K562 (cell line): ENCODE results near the gene VIPR1. TPM values are rescaled to one million over a fixed set of nuclear protein-coding genes. Genes with fewer than 3 reads are reported as not detected.
A peak's percentile ranks its signal among the peaks of the same experiment; 100 is the strongest.

Experiments used
- ATAC-seq: fragments of 200-7000 bp; cut with Tn5 transposase; 3 replicates; pipeline ENCODE4 v1.9.1; 2020; ENCODE audit warnings: moderate library complexity
- BruUV-seq: library from RNA; stranded (reverse); fragments of 400-500 nt; replicated peaks from 2 replicates; lab custom pipeline; 2021; lab: Mats Ljungman, UMichigan
- CTCF ChIA-PET: fragments of 300-600 bp; formaldehyde crosslinking; extraction: SDS; loops from one replicate; lab custom pipeline; 2021; ENCODE audit warnings: low intra/inter-chr PET ratio; lab: Yijun Ruan, JAX
- POLR2A ChIA-PET: fragments of 300-600, 350-650 bp; sonication (Branson Sonifier 250); formaldehyde crosslinking; extraction: SDS; loops from one replicate; lab custom pipeline; 2021; ENCODE audit warnings: antibody characterized with exemption, inconsistent platforms; lab: Yijun Ruan, JAX
- DNase-seq, 4 experiments: peaks; one replicate each; pipeline versions ENCODE4 v3.0.0 to v3.0.0-alpha.2; 2011 to 2018; ENCODE audit warnings: low spot score in 3 of 4, mixed read lengths in 3 of 4; ENCODE audit errors: extremely low read depth in 1 of 4
- FAIRE-seq: peaks from 2 replicates; lab custom pipeline; 2011; peaks lifted over from hg19 to GRCh38; lab: Jason Lieb, UNC
- H2AFZ ChIP-seq: 2 replicates; pipeline ENCODE4 v1.6.0; 2011; ENCODE audit warnings: low read depth, low read length, control low read depth, inconsistent platforms
- H3K27ac ChIP-seq: fragments of 200-600 bp; 3 replicates; pipeline ENCODE4 v1.8.0; 2011; ENCODE audit warnings: low read depth, mild to moderate bottlenecking, control low read depth, inconsistent platforms, low read length, moderate library complexity, mixed read lengths; ENCODE audit errors: extremely low read depth
- H3K27me3 ChIP-seq, 2 experiments: fragments of 300-600 bp in 1 of 2; 2 replicates in 1 of 2; 3 replicates in 1 of 2; pipeline versions ENCODE4 v1.6.0 to v1.8.0; 2011; ENCODE audit warnings: inconsistent platforms in 2 of 2, low read length in 2 of 2, mild to moderate bottlenecking in 1 of 2, mixed read lengths in 1 of 2, moderate library complexity in 1 of 2; ENCODE audit not compliant: control insufficient read depth in 2 of 2, insufficient read depth in 2 of 2
- H3K36me3 ChIP-seq: fragments of 300-600 bp; 3 replicates; pipeline ENCODE4 v1.8.0; 2011; ENCODE audit warnings: mild to moderate bottlenecking, low read length, inconsistent platforms; ENCODE audit not compliant: control insufficient read depth, insufficient read depth
- H3K4me1 ChIP-seq, 2 experiments: fragments of 200-600 bp in 1 of 2; replicated peaks in 1 of 2; 2 replicates in 1 of 2; 3 replicates in 1 of 2; pipeline versions ENCODE4 v1.5.1 to v1.8.0; 2011; ENCODE audit warnings: inconsistent platforms in 2 of 2, low read length in 2 of 2, mild to moderate bottlenecking in 1 of 2, mixed read lengths in 1 of 2, moderate library complexity in 1 of 2; ENCODE audit not compliant: control insufficient read depth in 2 of 2, insufficient read depth in 2 of 2
- H3K4me2 ChIP-seq: 2 replicates; pipeline ENCODE4 v1.6.1; 2011; ENCODE audit warnings: low read length, control low read depth, inconsistent platforms, mixed read lengths; ENCODE audit not compliant: insufficient read depth
- H3K4me3 ChIP-seq: fragments of 200-600 bp; sonication (generic), shearing (Covaris generic); 2 replicates; pipeline ENCODE4 v1.5.1; 2016; ENCODE audit warnings: control low read depth, inconsistent platforms
- H3K79me2 ChIP-seq: fragments of 200-600 bp; 3 replicates; pipeline ENCODE4 v1.8.0; 2011; ENCODE audit warnings: low read length, inconsistent platforms; ENCODE audit not compliant: control insufficient read depth, insufficient read depth
- H3K9ac ChIP-seq, 2 experiments: 2 replicates each; pipeline versions ENCODE4 v1.6.0 to v1.6.1; 2011; ENCODE audit warnings: low read depth in 2 of 2, low read length in 2 of 2, control low read depth in 1 of 2, inconsistent platforms in 1 of 2, mild to moderate bottlenecking in 1 of 2, mixed read lengths in 1 of 2; ENCODE audit not compliant: insufficient read depth in 1 of 2
- H3K9me1 ChIP-seq: one replicate; pipeline ENCODE4 v1.6.0; 2011; ENCODE audit warnings: inconsistent platforms, mild to moderate bottlenecking, low read length, moderate library complexity; ENCODE audit not compliant: control insufficient read depth, insufficient read depth
- H3K9me3 ChIP-seq: replicated peaks from 2 replicates; pipeline ENCODE4 v1.5.1; 2011; ENCODE audit warnings: low read depth, low read length, inconsistent platforms; ENCODE audit not compliant: control insufficient read depth, insufficient read depth
- H4K20me1 ChIP-seq: replicated peaks from 2 replicates; pipeline ENCODE4 v1.6.1; 2011; ENCODE audit warnings: low read length, inconsistent platforms, mixed read lengths; ENCODE audit not compliant: control insufficient read depth, insufficient read depth
- FOSL1 ChIP-seq: fragments of 200-800 bp; sonication (Bioruptor generic); conservative IDR thresholded peaks from 2 replicates; pipeline ENCODE4 v1.6.1; 2016; ENCODE audit warnings: missing genetic modification characterization, missing compliant biosample characterization
- KDM1A ChIP-seq, 2 experiments: fragments of 450-650 bp; IDR thresholded peaks; 2 replicates each; pipeline ENCODE4 v1.6.1; 2016; ENCODE audit warnings: mild to moderate bottlenecking in 2 of 2
- LCOR ChIP-seq: sonication (generic); formaldehyde crosslinking; IDR thresholded peaks from 2 replicates; pipeline ENCODE4 v1.8.0; 2022; ENCODE audit warnings: mild to moderate bottlenecking, missing genetic modification reagents
- MEIS2 ChIP-seq: fragments of 450-650 bp; IDR thresholded peaks from 2 replicates; pipeline ENCODE4 v1.6.1; 2014; ENCODE audit warnings: mild to moderate bottlenecking; ENCODE audit not compliant: partially characterized antibody
- MYC ChIP-seq, 2 experiments: fragments of 250-450 bp in 1 of 2; sonication (Bioruptor Pico) in 1 of 2; IDR thresholded peaks; 2 replicates each; pipeline versions ENCODE4 v1.5.1 to v1.6.1; 2012 to 2021; ENCODE audit warnings: low read depth in 2 of 2, borderline replicate concordance in 1 of 2, improper control_type of control experiment in 1 of 2, low read length in 1 of 2, mild to moderate bottlenecking in 1 of 2, moderate library complexity in 1 of 2
- NCOR1 ChIP-seq: fragments of 450-650 bp; IDR thresholded peaks from 2 replicates; pipeline ENCODE4 v1.6.1; 2016; ENCODE audit warnings: mild to moderate bottlenecking, moderate library complexity
- NFIC ChIP-seq: fragments of 450-650 bp; IDR thresholded peaks from 2 replicates; pipeline ENCODE4 v1.6.1; 2017; ENCODE audit warnings: mild to moderate bottlenecking, inconsistent platforms
- ZC3H4 ChIP-seq: sonication (generic); formaldehyde crosslinking; IDR thresholded peaks from 2 replicates; pipeline ENCODE4 v1.9.0; 2021; ENCODE audit warnings: missing genetic modification reagents, borderline replicate concordance
- ZFP36 ChIP-seq: fragments of 150-350 bp; IDR thresholded peaks from 2 replicates; pipeline ENCODE4 v1.6.1; 2018; ENCODE audit warnings: low read length, low read depth; ENCODE audit not compliant: partially characterized antibody
- WGBS: fragments of 100-300 bp; shearing (Covaris generic); methylation state at CpG from one replicate; pipeline ENCODE4 v1.1.6; 2016; ENCODE audit warnings: low coverage, mixed read lengths; ENCODE audit not compliant: insufficient coverage; ENCODE audit errors: missing lambda C conversion rate; 5-methylcytosine and 5-hydroxymethylcytosine counted together
- in situ Hi-C: fragments of 300-500 bp; cut with MboI; formaldehyde crosslinking; loops from 4 replicates; pipeline ENCODE4 v1.15.0; 2018; ENCODE audit warnings: inconsistent platforms, mixed read lengths
- intact Hi-C: fragments of 100-400 bp; cut with micrococcal nuclease; formaldehyde crosslinking; loops from 2 replicates; pipeline ENCODE4 v1.14.2; 2022
- polyA plus RNA-seq, 8 experiments: library from polyadenylated mRNA; depleted of rRNA in 4 of 8; stranded (reverse) in 5 of 8; unstranded in 3 of 8; fragments of >200 nt; fragmentation: Nextera tagmentation in 2 of 8; fragmentation: Illumina TruSeq in 1 of 8; extraction: Ambion mirVana in 2 of 8; extraction: Trizol in 1 of 8; gene quantifications; 2 replicates each; pipeline versions ENCODE4 v1.2.1 to v1.2.3, GENCODE V29; 2011 to 2014; ENCODE audit warnings: inconsistent platforms in 1 of 8, missing spikeins in 1 of 8
- total RNA-seq, 7 experiments: library from RNA; depleted of rRNA in 6 of 7; stranded (reverse); fragments of >200 nt in 6 of 7; fragmentation: Illumina TruSeq in 2 of 7; extraction: Trizol in 2 of 7; gene quantifications; 2 replicates each; pipeline versions ENCODE4 v1.2.1 to v1.2.3, GENCODE V29; 2011 to 2021; ENCODE audit warnings: low replicate concordance in 1 of 7
- TF ChIP-seq, protein P1 (sequence below): fragments of 450-650 bp; formaldehyde crosslinking; IDR thresholded peaks from 2 replicates; pipeline ENCODE4 v1.4.0; 2020; ENCODE audit warnings: mild to moderate bottlenecking, moderate library complexity

Gene VIPR1
- total and polyA plus RNA-seq, 9 of the 15 experiments (the other 6 are each of a cell fraction or from before 2014, with no cell fraction given) = 0.04 to 0.38 (median 0.12) TPM; not detected in 3

DNA sequence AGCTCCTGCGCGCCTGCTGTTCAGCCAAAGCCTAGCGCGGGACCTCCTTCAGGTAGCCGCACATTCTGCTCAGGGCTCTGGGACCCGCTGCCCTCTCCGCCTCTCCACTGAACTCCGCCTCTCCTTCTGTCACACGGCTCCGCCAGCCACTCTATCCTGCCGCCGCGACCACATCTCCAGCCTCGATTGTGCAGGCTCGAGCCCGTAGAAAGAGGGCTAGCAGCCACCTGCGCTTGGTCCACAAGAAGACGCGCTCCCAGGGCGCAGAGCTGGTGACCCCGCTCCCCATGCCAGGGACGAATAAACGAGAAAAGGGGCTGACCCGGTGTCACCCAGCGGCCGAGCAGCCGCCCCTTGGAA is 1.1 kb upstream of the VIPR1 start:
- WGBS = 17% methylated on average over 27 of the region's 27 CpGs
- 0 out of 2 replicates have a peak, but pooled peaks have one; percentile 41 for TF ChIP-seq ZC3H4 (CRISPR knock-in tag)
- TF ChIP-seq NCOR1 = no peak
- DNase-seq (no peak), FAIRE-seq (no peak), ATAC-seq (no peak)
- no peak overlapping the region for H3K4me3 ChIP-seq
- H4K20me1 ChIP-seq = peaks cover 30% of the 10 kb centered on the region
- ChIA-PET CTCF (interaction anchor here (2.1 to 2.3 kb wide), 2 partner anchors 35 to 39 kb away, joined by 11 to 18 read pairs; no protein-coding TSS in a partner anchor), POLR2A (interaction anchor here (0.6 to 1.4 kb wide), 3 partner anchors 15 to 818 kb away, joined by 3 read pairs; no protein-coding TSS in a partner anchor)
- no peak overlapping the region for H3K27ac ChIP-seq
- no peaks in the 10 kb centered on the region for H3K36me3 ChIP-seq
- no peaks in the 10 kb centered on the region for H3K9me3 ChIP-seq
- H2AFZ ChIP-seq = no peak overlapping the region
- peaks cover 23 to 59% of the 10 kb centered on the region in 2 experiments for H3K27me3 ChIP-seq
- no peaks in the 10 kb centered on the region for H3K9me1 ChIP-seq
- in situ Hi-C loops = no loop called here
- H3K4me1 ChIP-seq = peaks cover 4 to 27% of the 10 kb centered on the region in 2 experiments; a peak in 4 of 5 replicates
- H3K9ac ChIP-seq = peak overlapping the region in 1 of 2 experiments; percentile 73; a peak in 1 of 4 replicates
- no TSS peak for BruUV-seq
- H3K4me2 ChIP-seq = no peak overlapping the region
- intact Hi-C loops = loop anchor here (1.0 to 5.0 kb wide), 3 partner anchors 35 to 331 kb away; no protein-coding TSS in a partner anchor
- H3K79me2 ChIP-seq = no peaks in the 10 kb centered on the region

DNA sequence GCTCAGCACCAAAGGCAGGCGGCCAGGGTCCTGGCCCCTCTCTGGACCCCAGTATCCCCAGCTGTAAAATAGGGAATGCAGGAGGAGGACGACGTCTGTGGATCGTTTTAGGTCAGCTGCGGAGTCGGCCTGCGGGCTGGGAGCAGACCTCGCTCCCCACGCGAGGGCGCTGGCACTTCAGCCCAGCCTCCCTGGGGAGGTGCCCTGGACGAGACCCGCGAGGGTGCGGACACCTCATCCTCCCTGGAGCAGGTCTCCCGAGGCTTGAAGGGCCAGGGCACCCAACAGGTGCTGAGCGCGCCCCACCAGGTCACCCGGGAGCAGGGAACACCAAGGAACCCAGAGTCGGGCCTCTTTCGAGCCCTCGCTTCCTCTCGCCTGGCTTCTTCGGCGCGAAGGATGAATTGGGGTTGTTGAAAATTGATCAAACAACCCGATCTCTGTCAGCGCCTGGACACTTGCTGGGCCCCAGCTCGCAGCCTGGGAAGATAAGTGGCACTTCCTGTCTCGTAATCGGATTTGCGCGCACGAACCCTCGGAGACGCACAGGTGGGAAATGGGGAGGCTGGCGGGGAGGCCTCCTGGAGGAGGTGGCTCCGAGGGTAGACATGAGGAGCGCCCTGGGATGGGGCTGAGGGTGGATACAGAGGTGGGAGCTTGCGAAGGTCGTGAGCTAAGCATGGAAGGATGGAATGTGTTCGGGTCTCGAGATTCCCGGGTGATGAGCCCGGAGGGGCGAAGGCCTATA is 588 bp upstream of the VIPR1 start:
- no TSS peak for BruUV-seq
- intact Hi-C loops = loop anchor here (1.0 to 5.0 kb wide), 3 partner anchors 34 to 330 kb away; no protein-coding TSS in a partner anchor
- Histone ChIP-seq H3K27ac (no peak overlapping the region), H2AFZ (peak overlapping the region; percentile 78), H3K9ac (peak overlapping the region in 1 of 2 experiments; percentile 73; a peak in 2 of 4 replicates), H3K27me3 (peaks cover 23 to 59% of the 10 kb centered on the region in 2 experiments), H3K79me2 (no peaks in the 10 kb centered on the region), H3K9me1 (no peaks in the 10 kb centered on the region), H4K20me1 (peaks cover 30% of the 10 kb centered on the region), H3K36me3 (no peaks in the 10 kb centered on the region), H3K4me1 (peaks cover 4 to 27% of the 10 kb centered on the region in 2 experiments; a peak in 4 of 5 replicates), H3K4me3 (peak overlapping the region; percentile 54), H3K9me3 (no peaks in the 10 kb centered on the region), H3K4me2 (peak overlapping the region; percentile 81)
- peak; percentile 84 for ATAC-seq
- 9% methylated on average over 46 of the region's 46 CpGs for WGBS
- peak; percentile 74 to 82 (median 79) for DNase-seq
- in situ Hi-C loops = no loop called here
- POLR2A ChIA-PET = interaction anchor here (0.5 to 1.4 kb wide), 6 partner anchors 12 to 818 kb away, joined by 3 to 4 read pairs (median 3); no protein-coding TSS in a partner anchor
- FAIRE-seq = peak; percentile 84
- CTCF ChIA-PET = interaction anchor here (0.7 to 2.3 kb wide), 3 partner anchors 34 to 1869 kb away, joined by 3 to 18 read pairs (median 11); no protein-coding TSS in a partner anchor
- TF ChIP-seq KDM1A (IDR thresholded peaks at IDR 0.05) (no peak), MYC (IDR thresholded peaks at IDR 0.05; ENCODE audit: low read depth, low read length) (no peak), MYC (CRISPR knock-in tag; IDR thresholded peaks at IDR 0.05; ENCODE audit: borderline replicate concordance, low read depth) (no peak), NFIC (peak; percentile 37), FOSL1 (tag) (no peak), ZFP36 (peak; percentile 47), MEIS2 (peak; percentile 1), LCOR (0 out of 2 replicates have a peak, but pooled peaks have one; percentile 26)
- TF ChIP-seq, protein P1, sequence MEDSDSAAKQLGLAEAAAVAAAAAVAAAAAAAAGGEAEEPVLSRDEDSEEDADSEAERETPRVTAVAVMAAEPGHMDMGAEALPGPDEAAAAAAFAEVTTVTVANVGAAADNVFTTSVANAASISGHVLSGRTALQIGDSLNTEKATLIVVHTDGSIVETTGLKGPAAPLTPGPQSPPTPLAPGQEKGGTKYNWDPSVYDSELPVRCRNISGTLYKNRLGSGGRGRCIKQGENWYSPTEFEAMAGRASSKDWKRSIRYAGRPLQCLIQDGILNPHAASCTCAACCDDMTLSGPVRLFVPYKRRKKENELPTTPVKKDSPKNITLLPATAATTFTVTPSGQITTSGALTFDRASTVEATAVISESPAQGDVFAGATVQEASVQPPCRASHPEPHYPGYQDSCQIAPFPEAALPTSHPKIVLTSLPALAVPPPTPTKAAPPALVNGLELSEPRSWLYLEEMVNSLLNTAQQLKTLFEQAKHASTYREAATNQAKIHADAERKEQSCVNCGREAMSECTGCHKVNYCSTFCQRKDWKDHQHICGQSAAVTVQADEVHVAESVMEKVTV (CRISPR knock-in tag) = peak; percentile 51; the same call in 1 of the 2 replicates
